C4-2B (cell line): ENCODE results near the gene TPH1.

Source experiments
- H3K27ac ChIP-seq: fragments of 450-650 bp; 2 replicates; pipeline ENCODE4 v1.5.1; 2017
- ZFX ChIP-seq: fragments of 450-650 bp; IDR thresholded peaks from 2 replicates; pipeline ENCODE4 v1.6.1; 2017
- TF ChIP-seq, protein P1 (sequence below): fragments of 450-650 bp; conservative IDR thresholded peaks from 2 replicates; pipeline ENCODE4 v1.5.1; 2017; ENCODE audit warnings: mild to moderate bottlenecking

The TPH1 gene

DNA sequence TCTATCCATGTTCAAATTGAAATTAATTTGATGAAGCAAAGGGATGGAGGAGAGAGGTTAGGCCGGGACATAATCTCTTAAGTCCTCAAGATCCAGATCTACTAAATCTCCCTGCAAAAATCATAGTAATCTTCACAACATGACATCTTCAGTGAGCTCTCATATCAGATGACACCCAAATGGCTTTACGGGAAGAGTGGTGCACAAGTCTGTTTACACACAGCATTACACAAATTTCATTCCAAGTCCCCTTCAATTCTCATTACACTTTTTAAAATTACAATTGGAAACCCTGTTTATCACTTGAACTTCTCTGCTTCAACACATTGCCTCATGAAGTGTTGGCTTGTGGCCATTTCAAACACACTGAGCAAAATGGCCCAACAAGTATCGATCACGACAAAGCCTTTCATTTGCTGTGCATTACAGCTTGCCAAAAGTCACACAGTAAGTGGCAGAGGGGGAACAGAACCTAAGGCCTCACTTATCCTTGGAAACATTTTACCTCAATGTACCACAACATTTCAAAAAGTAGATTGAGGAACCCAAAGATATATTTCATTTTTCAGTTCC is 17.9 kb upstream of the TPH1 start:
- H3K27ac ChIP-seq: peak overlapping the region; percentile 57

DNA sequence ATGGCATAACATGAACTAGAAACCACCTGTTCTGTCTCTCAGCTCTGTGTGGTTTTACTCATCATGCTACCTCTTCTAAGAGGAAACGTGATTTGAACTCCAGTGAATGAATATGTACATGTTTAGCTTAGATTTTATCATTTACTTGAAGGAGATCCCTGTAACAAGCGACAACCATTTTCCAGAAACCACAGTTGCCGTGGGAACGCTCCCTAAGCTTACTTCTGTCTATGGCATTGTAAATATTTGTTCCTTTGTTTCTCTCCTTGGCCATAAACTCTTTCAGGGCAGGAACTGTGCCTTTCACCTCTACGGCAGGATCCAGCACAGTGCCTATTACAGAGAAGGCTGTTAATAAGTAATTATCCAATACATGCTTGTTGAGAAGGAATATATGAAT is 17.1 kb upstream of the TPH1 start:
- TF ChIP-seq, protein P1, sequence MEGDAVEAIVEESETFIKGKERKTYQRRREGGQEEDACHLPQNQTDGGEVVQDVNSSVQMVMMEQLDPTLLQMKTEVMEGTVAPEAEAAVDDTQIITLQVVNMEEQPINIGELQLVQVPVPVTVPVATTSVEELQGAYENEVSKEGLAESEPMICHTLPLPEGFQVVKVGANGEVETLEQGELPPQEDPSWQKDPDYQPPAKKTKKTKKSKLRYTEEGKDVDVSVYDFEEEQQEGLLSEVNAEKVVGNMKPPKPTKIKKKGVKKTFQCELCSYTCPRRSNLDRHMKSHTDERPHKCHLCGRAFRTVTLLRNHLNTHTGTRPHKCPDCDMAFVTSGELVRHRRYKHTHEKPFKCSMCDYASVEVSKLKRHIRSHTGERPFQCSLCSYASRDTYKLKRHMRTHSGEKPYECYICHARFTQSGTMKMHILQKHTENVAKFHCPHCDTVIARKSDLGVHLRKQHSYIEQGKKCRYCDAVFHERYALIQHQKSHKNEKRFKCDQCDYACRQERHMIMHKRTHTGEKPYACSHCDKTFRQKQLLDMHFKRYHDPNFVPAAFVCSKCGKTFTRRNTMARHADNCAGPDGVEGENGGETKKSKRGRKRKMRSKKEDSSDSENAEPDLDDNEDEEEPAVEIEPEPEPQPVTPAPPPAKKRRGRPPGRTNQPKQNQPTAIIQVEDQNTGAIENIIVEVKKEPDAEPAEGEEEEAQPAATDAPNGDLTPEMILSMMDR: no peak
- no peak for TF ChIP-seq ZFX
- peak overlapping the region; percentile 57 for H3K27ac ChIP-seq

More for the DNA sequence above, 17.9 kb upstream of the TPH1 start:
- TF ChIP-seq, protein P1: no peak
- no peak for TF ChIP-seq ZFX

GRCh38 chr11:18061351-18061750 is 15.3 kb upstream of the TPH1 start:
- TF ChIP-seq, protein P1: no peak
- TF ChIP-seq ZFX: no peak
- no peak overlapping the region for H3K27ac ChIP-seq

GRCh38 chr11:18056561-18057181 is 10.6 kb upstream of the TPH1 start:
- TF ChIP-seq, protein P1: no peak
- no peak for TF ChIP-seq ZFX
- no peak overlapping the region for H3K27ac ChIP-seq

DNA sequence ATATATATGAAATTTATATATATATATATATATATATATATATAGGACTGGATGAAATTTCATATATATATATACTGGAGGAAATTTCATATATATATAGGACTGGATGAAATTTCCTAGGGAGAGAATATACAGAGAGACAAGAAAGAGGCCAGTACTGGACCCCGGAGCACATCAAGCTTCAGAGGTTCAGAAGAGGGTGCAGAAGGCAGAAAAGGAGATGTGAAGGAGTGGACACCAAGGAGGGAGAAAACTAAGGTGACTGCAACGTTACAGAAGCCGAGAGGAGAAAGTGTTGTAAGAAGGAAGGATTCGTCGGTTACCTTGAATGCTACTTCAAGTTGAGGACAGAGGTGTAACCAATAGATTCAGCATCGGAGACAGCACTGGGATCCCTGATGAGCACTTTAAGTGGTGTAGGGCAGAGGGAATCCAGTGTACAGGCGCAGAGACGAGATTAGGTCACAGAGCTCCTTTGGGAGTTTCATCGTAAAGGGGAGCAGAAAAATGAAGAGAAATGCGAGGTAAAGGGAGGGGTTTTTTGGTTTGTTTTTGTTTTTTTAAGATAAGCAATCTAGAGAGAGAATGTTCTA is 8.5 kb upstream of the TPH1 start:
- TF ChIP-seq, protein P1: no peak
- no peak for TF ChIP-seq ZFX
- H3K27ac ChIP-seq: no peak overlapping the region

- no peak overlapping the region for H3K27ac ChIP-seq
- TF ChIP-seq ZFX: no peak
- TF ChIP-seq, protein P1: no peak
Measured at GRCh38 chr11:18050848-18051247, 4.8 kb upstream of the TPH1 start.

GRCh38 chr11:18036456-18036855 is 9.6 kb downstream of the TPH1 start:
- no peak overlapping the region for H3K27ac ChIP-seq
- no peak for TF ChIP-seq ZFX
- TF ChIP-seq, protein P1: no peak
